Skeletal muscle tissue (tissue), 4 donors: ENCODE data around the gene ZNF398. TPM values are rescaled to one million over a fixed set of nuclear protein-coding genes. Genes with fewer than 3 reads are reported as not detected.

Experiments
- H3K27ac ChIP-seq: one replicate; pipeline ENCODE4 v1.7.0; 2013; ENCODE audit warnings: mild to moderate bottlenecking, low read depth, low read length, inconsistent platforms
- H3K27me3 ChIP-seq, 3 donors: one replicate each; pipeline ENCODE4 v1.7.0; 2013; ENCODE audit warnings: low read length in 3 of 3; ENCODE audit not compliant: control insufficient read depth in 3 of 3, insufficient read depth in 3 of 3
- H3K36me3 ChIP-seq, 3 donors: one replicate each; pipeline ENCODE4 v1.7.0; 2013; ENCODE audit warnings: low read length in 3 of 3; ENCODE audit not compliant: control insufficient read depth in 3 of 3, insufficient read depth in 3 of 3
- H3K4me1 ChIP-seq, 3 donors: one replicate each; pipeline ENCODE4 v1.7.0; 2013; ENCODE audit warnings: low read length in 3 of 3, mild to moderate bottlenecking in 3 of 3; ENCODE audit not compliant: control insufficient read depth in 3 of 3, insufficient read depth in 3 of 3
- H3K4me3 ChIP-seq, 3 donors: one replicate each; pipeline ENCODE4 v1.7.0; 2013; ENCODE audit warnings: low read length in 3 of 3
- H3K9ac ChIP-seq, 3 donors: one replicate each; pipeline ENCODE4 v1.7.0; 2013; ENCODE audit warnings: low read length in 3 of 3, mild to moderate bottlenecking in 3 of 3, moderate library complexity in 2 of 3, low read depth in 1 of 3
- H3K9me3 ChIP-seq, 3 donors: one replicate each; pipeline ENCODE4 v1.7.0; 2013; ENCODE audit warnings: low read length in 3 of 3; ENCODE audit not compliant: control insufficient read depth in 3 of 3
- total RNA-seq: library from RNA; depleted of rRNA; stranded (reverse); fragments of >200 nt; gene quantifications from one replicate; pipeline ENCODE4 v1.2.3, GENCODE V29; 2014
- donor health status: Osteomylitis.

ZNF398 gene
- total RNA-seq, 1 donor from 2014 or later, result 9.4 TPM

- Histone ChIP-seq H3K36me3 (peaks cover 13 to 39% (median 37%) of the 10 kb centered on the region in 3 donors), H3K4me3 (no peak overlapping the region), H3K4me1 (no peaks in the 10 kb centered on the region), H3K9me3 (no peaks in the 10 kb centered on the region), H3K27ac (no peak overlapping the region), H3K9ac (no peak overlapping the region), H3K27me3 (no peaks in the 10 kb centered on the region)
Observed at GRCh38 chr7:149172534-149172920, 25.3 kb downstream of the ZNF398 start.

- Histone ChIP-seq H3K4me1 (no peaks in the 10 kb centered on the region), H3K27me3 (no peaks in the 10 kb centered on the region), H3K27ac (no peak overlapping the region), H3K36me3 (peaks cover 24 to 51% (median 38%) of the 10 kb centered on the region in 3 donors), H3K4me3 (no peak overlapping the region), H3K9ac (no peak overlapping the region), H3K9me3 (no peaks in the 10 kb centered on the region)
Observed at GRCh38 chr7:149175150-149175549, 27.9 kb downstream of the ZNF398 start.

- no peaks in the 10 kb centered on the region for H3K4me1 ChIP-seq
- H3K27me3 ChIP-seq, result no peaks in the 10 kb centered on the region
- H3K9me3 ChIP-seq, result no peaks in the 10 kb centered on the region
- peaks cover 21 to 49% (median 49%) of the 10 kb centered on the region in 3 donors for H3K36me3 ChIP-seq
- no peak overlapping the region for H3K27ac ChIP-seq
- no peak overlapping the region for H3K9ac ChIP-seq
- no peak overlapping the region for H3K4me3 ChIP-seq
Observed at GRCh38 chr7:149179241-149179640, 32.0 kb downstream of the ZNF398 start.

GRCh38 chr7:149180722-149181449 is 33.6 kb downstream of the ZNF398 start:
- H3K4me3 ChIP-seq, result no peak overlapping the region
- no peak overlapping the region for H3K27ac ChIP-seq
- peaks cover 21 to 47% (median 45%) of the 10 kb centered on the region in 3 donors for H3K36me3 ChIP-seq
- no peak overlapping the region for H3K9ac ChIP-seq
- H3K27me3 ChIP-seq, result no peaks in the 10 kb centered on the region
- no peaks in the 10 kb centered on the region for H3K9me3 ChIP-seq
- no peaks in the 10 kb centered on the region for H3K4me1 ChIP-seq

GRCh38 chr7:149181450-149181790 is 34.2 kb downstream of the ZNF398 start:
- Histone ChIP-seq H3K4me1 (no peaks in the 10 kb centered on the region), H3K27me3 (no peaks in the 10 kb centered on the region), H3K36me3 (peaks cover 21 to 46% (median 44%) of the 10 kb centered on the region in 3 donors), H3K4me3 (no peak overlapping the region), H3K9ac (no peak overlapping the region), H3K9me3 (no peaks in the 10 kb centered on the region), H3K27ac (no peak overlapping the region)

- no peak overlapping the region for H3K9ac ChIP-seq
- H3K36me3 ChIP-seq, result peaks cover 7 to 24% (median 18%) of the 10 kb centered on the region in 3 donors
- no peaks in the 10 kb centered on the region for H3K27me3 ChIP-seq
- no peak overlapping the region for H3K27ac ChIP-seq
- H3K4me1 ChIP-seq, result no peaks in the 10 kb centered on the region
- no peaks in the 10 kb centered on the region for H3K9me3 ChIP-seq
- no peak overlapping the region for H3K4me3 ChIP-seq
Observed at GRCh38 chr7:149184274-149184673, 37.0 kb downstream of the ZNF398 start.

GRCh38 chr7:149188213-149188612 is 41.0 kb downstream of the ZNF398 start:
- H3K4me1 ChIP-seq, result no peaks in the 10 kb centered on the region
- H3K27me3 ChIP-seq, result peaks cover 0 to 11% (median 7%) of the 10 kb centered on the region in 3 donors
- no peak overlapping the region for H3K9ac ChIP-seq

GRCh38 chr7:149188637-149189259 is 41.5 kb downstream of the ZNF398 start:
- Histone ChIP-seq H3K4me3 (no peak overlapping the region), H3K27me3 (peaks cover 0 to 11% (median 7%) of the 10 kb centered on the region in 3 donors), H3K4me1 (no peaks in the 10 kb centered on the region), H3K27ac (no peak overlapping the region), H3K9ac (no peak overlapping the region), H3K9me3 (no peaks in the 10 kb centered on the region), H3K36me3 (no peaks in the 10 kb centered on the region)

More at GRCh38 chr7:149188213-149188612, 41.0 kb downstream of the ZNF398 start:
- Histone ChIP-seq H3K36me3 (no peaks in the 10 kb centered on the region), H3K4me3 (no peak overlapping the region), H3K27ac (no peak overlapping the region), H3K9me3 (no peaks in the 10 kb centered on the region)

GRCh38 chr7:149191851-149192250 is 44.6 kb downstream of the ZNF398 start:
- Histone ChIP-seq H3K4me3 (no peak overlapping the region), H3K27me3 (peaks cover 0 to 11% (median 7%) of the 10 kb centered on the region in 3 donors), H3K36me3 (no peaks in the 10 kb centered on the region), H3K9me3 (no peaks in the 10 kb centered on the region), H3K27ac (no peak overlapping the region), H3K4me1 (peaks cover 10 to 13% (median 13%) of the 10 kb centered on the region in 3 donors), H3K9ac (no peak overlapping the region)

GRCh38 chr7:149194799-149195179 is 47.5 kb downstream of the ZNF398 start:
- Histone ChIP-seq H3K4me3 (peak overlapping the region; percentile 77 to 93 (median 89)), H3K4me1 (peaks cover 14 to 25% (median 20%) of the 10 kb centered on the region in 3 donors), H3K9me3 (no peaks in the 10 kb centered on the region), H3K9ac (peak overlapping the region; percentile 75 to 92 (median 82)), H3K27ac (peak overlapping the region; percentile 70), H3K36me3 (peaks cover 14 to 19% (median 17%) of the 10 kb centered on the region in 3 donors), H3K27me3 (peaks cover 0 to 11% (median 7%) of the 10 kb centered on the region in 3 donors)
